ENCODE measurements around the gene KMT2B.

KMT2B gene

DNA sequence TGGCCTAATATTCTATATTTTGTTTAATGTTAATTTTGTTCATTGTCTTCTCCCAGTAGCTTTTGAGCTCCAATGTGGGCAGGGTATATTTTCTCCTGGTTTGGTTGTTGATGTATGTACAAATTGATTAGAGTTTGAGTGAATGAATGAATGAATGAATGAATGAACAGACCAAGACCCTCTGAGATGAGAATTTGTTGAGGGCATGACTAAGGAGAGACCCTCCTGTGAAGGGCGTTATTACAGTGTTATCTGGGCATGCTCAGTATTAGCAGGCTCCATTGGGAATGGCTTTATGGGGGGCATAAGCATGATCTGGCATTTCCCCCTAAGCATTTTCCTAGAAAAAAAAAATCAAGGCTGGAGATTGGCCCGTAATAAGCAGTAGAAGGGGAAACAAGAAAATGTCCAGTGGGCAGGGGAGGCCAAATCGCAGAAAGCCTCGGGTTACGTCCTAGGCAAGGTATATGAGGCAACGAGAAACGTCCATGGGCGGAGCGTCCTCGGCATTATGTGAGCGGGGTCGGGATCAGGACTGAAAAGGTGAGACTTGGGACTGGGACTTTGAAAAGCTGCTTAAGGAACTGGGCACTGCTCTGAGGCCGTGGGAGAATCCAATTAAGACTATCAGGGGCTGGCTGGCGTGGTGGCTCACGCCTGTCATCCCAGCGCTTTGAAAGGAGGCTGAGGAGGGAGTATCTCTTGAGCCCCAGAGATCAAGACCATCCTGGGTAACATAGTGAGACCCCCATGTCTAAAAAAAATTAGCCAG is 56.7 kb downstream of the KMT2B start:
- Histone ChIP-seq H3K27me3 (ENCODE audit: insufficient read depth, low read length) (no peaks in the 10 kb centered on the region), H3K4me3 (ENCODE audit: low read depth, low read length) (peak overlapping the region; percentile 77; the same call in 1 of the 2 replicates), H3K79me2 (ENCODE audit: control insufficient read depth, insufficient read depth, low read length, unreplicated experiment) (no peaks in the 10 kb centered on the region), H3K4me1 (ENCODE audit: control insufficient read depth, insufficient read depth, low read length, unreplicated experiment) (no peaks in the 10 kb centered on the region), H3K27ac (ENCODE audit: low read depth, low read length) (no peak overlapping the region), H2AFZ (ENCODE audit: low read length, unreplicated experiment) (no peak overlapping the region), H3K36me3 (ENCODE audit: insufficient read depth, low read length) (no peaks in the 10 kb centered on the region)

GRCh38 chr19:35775046-35775297 is 57.2 kb downstream of the KMT2B start:
- Histone ChIP-seq H3K79me2 (ENCODE audit: control insufficient read depth, insufficient read depth, low read length, unreplicated experiment) (no peaks in the 10 kb centered on the region), H3K27ac (ENCODE audit: low read depth, low read length) (no peak overlapping the region), H3K4me1 (ENCODE audit: control insufficient read depth, insufficient read depth, low read length, unreplicated experiment) (no peaks in the 10 kb centered on the region), H3K36me3 (ENCODE audit: insufficient read depth, low read length) (no peaks in the 10 kb centered on the region), H2AFZ (ENCODE audit: low read length, unreplicated experiment) (no peak overlapping the region), H3K4me3 (ENCODE audit: low read depth, low read length) (peak overlapping the region; percentile 77; the same call in 1 of the 2 replicates), H3K27me3 (ENCODE audit: insufficient read depth, low read length) (no peaks in the 10 kb centered on the region)

DNA sequence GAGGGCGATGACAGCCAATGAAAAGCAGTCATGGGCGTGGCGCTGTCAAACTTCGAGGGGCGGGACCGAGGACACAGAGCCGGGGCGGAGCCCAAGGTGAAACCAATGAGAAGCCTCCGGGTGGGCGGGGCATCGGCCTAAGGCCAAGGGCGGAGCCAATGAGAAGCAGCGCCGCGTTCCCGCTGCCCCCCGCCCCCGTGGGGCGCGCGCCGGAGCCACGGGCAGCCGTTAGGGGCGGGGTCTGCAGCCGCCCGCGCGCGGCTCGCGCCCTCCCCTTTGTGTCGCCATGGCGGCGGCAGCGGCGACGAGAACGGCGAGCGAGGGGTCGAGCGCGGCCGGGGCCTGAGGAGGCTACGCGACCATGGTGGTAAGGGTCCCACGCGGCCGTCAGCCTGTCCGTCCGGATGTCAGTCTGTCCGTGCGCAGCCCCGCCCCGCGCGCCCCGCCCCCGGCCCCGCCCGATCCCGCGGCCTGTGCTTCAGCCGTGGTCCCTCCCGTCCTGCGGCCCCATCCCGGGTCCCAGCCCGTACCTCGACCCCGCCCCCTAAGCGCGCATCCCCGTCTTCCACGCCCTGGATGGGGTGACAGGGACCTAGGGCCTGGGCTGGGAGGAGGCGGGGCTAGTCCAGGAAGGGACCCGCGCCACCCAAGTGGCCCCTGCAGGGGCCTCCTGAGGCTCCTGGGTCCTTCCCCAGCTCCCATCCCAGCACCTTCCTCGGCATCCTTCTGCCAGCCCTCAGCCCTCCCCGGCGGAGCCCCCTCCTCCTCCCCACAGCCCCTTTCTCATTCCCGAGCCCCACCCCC is 57.7 kb downstream of the KMT2B start, which contains the start of gene ARHGAP33:
TSS of gene ARHGAP33 (plus strand) at position 267 of the 804 bp plus-strand sequence. CDS start at position 362, 95 bp downstream.
- Histone ChIP-seq H3K27me3 (ENCODE audit: insufficient read depth, low read length) (no peaks in the 10 kb centered on the region), H3K27ac (ENCODE audit: low read depth, low read length) (no peak within 1 kb of the TSS), H2AFZ (ENCODE audit: low read length, unreplicated experiment) (no peak within 1 kb of the TSS), H3K4me1 (ENCODE audit: control insufficient read depth, insufficient read depth, low read length, unreplicated experiment) (no peaks in the 10 kb centered on the region), H3K36me3 (ENCODE audit: insufficient read depth, low read length) (no peaks in the 10 kb centered on the region), H3K4me3 (ENCODE audit: low read depth, low read length) (peak within 1 kb of the TSS; percentile 77), H3K79me2 (ENCODE audit: control insufficient read depth, insufficient read depth, low read length, unreplicated experiment) (no peaks in the 10 kb centered on the region)

- H2AFZ ChIP-seq (ENCODE audit: low read length, unreplicated experiment): no peak overlapping the region
- H3K36me3 ChIP-seq (ENCODE audit: insufficient read depth, low read length): no peaks in the 10 kb centered on the region
- H3K27ac ChIP-seq (ENCODE audit: low read depth, low read length): no peak overlapping the region
- H3K79me2 ChIP-seq (ENCODE audit: control insufficient read depth, insufficient read depth, low read length, unreplicated experiment): no peaks in the 10 kb centered on the region
- peak overlapping the region; percentile 77 for H3K4me3 ChIP-seq (ENCODE audit: low read depth, low read length)
- H3K4me1 ChIP-seq (ENCODE audit: control insufficient read depth, insufficient read depth, low read length, unreplicated experiment): no peaks in the 10 kb centered on the region
- no peaks in the 10 kb centered on the region for H3K27me3 ChIP-seq (ENCODE audit: insufficient read depth, low read length)
These were observed 58.4 kb downstream of the KMT2B start for GRCh38 chr19:35776102-35776788.

- Histone ChIP-seq H2AFZ (ENCODE audit: low read length, unreplicated experiment) (no peak overlapping the region), H3K79me2 (ENCODE audit: control insufficient read depth, insufficient read depth, low read length, unreplicated experiment) (no peaks in the 10 kb centered on the region), H3K27ac (ENCODE audit: low read depth, low read length) (no peak overlapping the region), H3K27me3 (ENCODE audit: insufficient read depth, low read length) (no peaks in the 10 kb centered on the region), H3K4me1 (ENCODE audit: control insufficient read depth, insufficient read depth, low read length, unreplicated experiment) (no peaks in the 10 kb centered on the region), H3K4me3 (ENCODE audit: low read depth, low read length) (no peak overlapping the region), H3K36me3 (ENCODE audit: insufficient read depth, low read length) (no peaks in the 10 kb centered on the region)
These were observed 59.5 kb downstream of the KMT2B start for GRCh38 chr19:35777086-35777841.

- Histone ChIP-seq H3K27ac (ENCODE audit: low read depth, low read length) (no peak overlapping the region), H3K36me3 (ENCODE audit: insufficient read depth, low read length) (no peaks in the 10 kb centered on the region), H3K27me3 (ENCODE audit: insufficient read depth, low read length) (no peaks in the 10 kb centered on the region), H3K4me1 (ENCODE audit: control insufficient read depth, insufficient read depth, low read length, unreplicated experiment) (no peaks in the 10 kb centered on the region), H3K79me2 (ENCODE audit: control insufficient read depth, insufficient read depth, low read length, unreplicated experiment) (no peaks in the 10 kb centered on the region), H2AFZ (ENCODE audit: low read length, unreplicated experiment) (no peak overlapping the region), H3K4me3 (ENCODE audit: low read depth, low read length) (no peak overlapping the region)
These were observed 60.2 kb downstream of the KMT2B start for GRCh38 chr19:35777961-35778360.

- H3K79me2 ChIP-seq (ENCODE audit: control insufficient read depth, insufficient read depth, low read length, unreplicated experiment): no peaks in the 10 kb centered on the region
- H2AFZ ChIP-seq (ENCODE audit: low read length, unreplicated experiment): no peak overlapping the region
- no peak overlapping the region for H3K4me3 ChIP-seq (ENCODE audit: low read depth, low read length)
- H3K27me3 ChIP-seq (ENCODE audit: insufficient read depth, low read length): no peaks in the 10 kb centered on the region
- no peak overlapping the region for H3K27ac ChIP-seq (ENCODE audit: low read depth, low read length)
- H3K4me1 ChIP-seq (ENCODE audit: control insufficient read depth, insufficient read depth, low read length, unreplicated experiment): no peaks in the 10 kb centered on the region
- H3K36me3 ChIP-seq (ENCODE audit: insufficient read depth, low read length): no peaks in the 10 kb centered on the region
These were observed 61.2 kb downstream of the KMT2B start for GRCh38 chr19:35779033-35779432.

- Histone ChIP-seq H3K4me3 (ENCODE audit: low read depth, low read length) (no peak overlapping the region), H3K4me1 (ENCODE audit: control insufficient read depth, insufficient read depth, low read length, unreplicated experiment) (no peaks in the 10 kb centered on the region), H3K36me3 (ENCODE audit: insufficient read depth, low read length) (no peaks in the 10 kb centered on the region), H2AFZ (ENCODE audit: low read length, unreplicated experiment) (no peak overlapping the region), H3K79me2 (ENCODE audit: control insufficient read depth, insufficient read depth, low read length, unreplicated experiment) (no peaks in the 10 kb centered on the region), H3K27me3 (ENCODE audit: insufficient read depth, low read length) (no peaks in the 10 kb centered on the region), H3K27ac (ENCODE audit: low read depth, low read length) (no peak overlapping the region)
These were observed 62.3 kb downstream of the KMT2B start for GRCh38 chr19:35780058-35780457.

DNA sequence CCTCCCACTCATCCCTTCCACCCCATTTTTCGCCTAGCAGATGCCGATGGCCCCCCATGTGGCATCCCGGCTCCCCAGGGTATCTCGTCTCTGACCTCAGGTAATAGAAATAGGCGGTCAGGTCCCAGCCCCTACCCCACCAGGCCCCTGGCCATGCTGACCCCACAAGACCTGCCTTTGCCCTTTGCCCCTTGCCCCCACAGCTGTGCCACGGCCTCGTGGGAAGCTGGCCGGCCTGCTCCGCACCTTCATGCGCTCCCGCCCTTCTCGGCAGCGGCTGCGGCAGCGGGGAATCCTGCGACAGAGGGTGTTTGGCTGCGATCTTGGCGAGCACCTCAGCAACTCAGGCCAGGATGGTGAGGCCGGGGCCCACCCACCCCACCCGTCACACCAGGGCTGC is 62.9 kb downstream of the KMT2B start:
- no peak overlapping the region for H3K27ac ChIP-seq (ENCODE audit: low read depth, low read length)
- no peaks in the 10 kb centered on the region for H3K27me3 ChIP-seq (ENCODE audit: insufficient read depth, low read length)
- H3K36me3 ChIP-seq (ENCODE audit: insufficient read depth, low read length): no peaks in the 10 kb centered on the region
- H3K4me3 ChIP-seq (ENCODE audit: low read depth, low read length): no peak overlapping the region
- H3K4me1 ChIP-seq (ENCODE audit: control insufficient read depth, insufficient read depth, low read length, unreplicated experiment): no peaks in the 10 kb centered on the region
- H3K79me2 ChIP-seq (ENCODE audit: control insufficient read depth, insufficient read depth, low read length, unreplicated experiment): no peaks in the 10 kb centered on the region
- no peak overlapping the region for H2AFZ ChIP-seq (ENCODE audit: low read length, unreplicated experiment)

DNA sequence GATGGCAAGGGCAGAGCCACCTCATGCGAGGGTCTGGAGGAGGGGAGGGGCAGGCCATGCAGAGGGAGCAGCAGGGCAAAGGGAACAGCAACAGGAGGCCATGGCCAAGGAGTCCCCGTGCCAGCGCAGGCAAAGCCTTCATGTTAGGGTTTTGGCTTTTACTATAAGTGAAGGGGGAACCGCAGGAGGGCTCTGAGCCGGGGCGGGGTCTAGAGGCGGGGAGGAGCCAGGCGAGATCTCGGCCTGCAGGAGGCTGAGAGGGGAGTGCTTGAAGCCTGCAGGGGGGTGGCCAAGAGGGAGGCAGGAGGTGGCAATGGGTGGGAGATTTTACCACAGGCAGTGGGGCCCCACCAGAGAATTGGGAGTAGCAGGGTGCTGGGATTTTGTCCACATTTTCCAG is 63.8 kb downstream of the KMT2B start:
- no peak overlapping the region for H3K27ac ChIP-seq (ENCODE audit: low read depth, low read length)
- no peaks in the 10 kb centered on the region for H3K36me3 ChIP-seq (ENCODE audit: insufficient read depth, low read length)
- no peak overlapping the region for H2AFZ ChIP-seq (ENCODE audit: low read length, unreplicated experiment)
- no peaks in the 10 kb centered on the region for H3K79me2 ChIP-seq (ENCODE audit: control insufficient read depth, insufficient read depth, low read length, unreplicated experiment)
- no peaks in the 10 kb centered on the region for H3K27me3 ChIP-seq (ENCODE audit: insufficient read depth, low read length)
- no peaks in the 10 kb centered on the region for H3K4me1 ChIP-seq (ENCODE audit: control insufficient read depth, insufficient read depth, low read length, unreplicated experiment)
- no peak overlapping the region for H3K4me3 ChIP-seq (ENCODE audit: low read depth, low read length)
